ENCODE results near the gene MRPS18A.

- TF ChIP-seq EZH2phosphoT487 (IDR thresholded peaks at IDR 0.05; ENCODE audit: insufficient read depth, low read depth) (no peak), EZH2 (IDR thresholded peaks at IDR 0.05; ENCODE audit: insufficient read depth, poor library complexity, severe bottlenecking) (no peak)
Measured at GRCh38 chr6:43666196-43666920, 21.2 kb downstream of the MRPS18A start.

Measured in GM23248 (cell line).